G401.6 (cell line): ENCODE data around the gene PPP1R3G.
"Not testable (repeated sequence)": the region's sequence is repeated elsewhere in the genome, so short reads cannot be mapped to it uniquely, and the experiment has no call there.

Experiments used
- FAIRE-seq: peaks from 2 replicates; lab custom pipeline; 2012; peaks lifted over from hg19 to GRCh38; lab: Jason Lieb, UNC

Gene PPP1R3G

DNA sequence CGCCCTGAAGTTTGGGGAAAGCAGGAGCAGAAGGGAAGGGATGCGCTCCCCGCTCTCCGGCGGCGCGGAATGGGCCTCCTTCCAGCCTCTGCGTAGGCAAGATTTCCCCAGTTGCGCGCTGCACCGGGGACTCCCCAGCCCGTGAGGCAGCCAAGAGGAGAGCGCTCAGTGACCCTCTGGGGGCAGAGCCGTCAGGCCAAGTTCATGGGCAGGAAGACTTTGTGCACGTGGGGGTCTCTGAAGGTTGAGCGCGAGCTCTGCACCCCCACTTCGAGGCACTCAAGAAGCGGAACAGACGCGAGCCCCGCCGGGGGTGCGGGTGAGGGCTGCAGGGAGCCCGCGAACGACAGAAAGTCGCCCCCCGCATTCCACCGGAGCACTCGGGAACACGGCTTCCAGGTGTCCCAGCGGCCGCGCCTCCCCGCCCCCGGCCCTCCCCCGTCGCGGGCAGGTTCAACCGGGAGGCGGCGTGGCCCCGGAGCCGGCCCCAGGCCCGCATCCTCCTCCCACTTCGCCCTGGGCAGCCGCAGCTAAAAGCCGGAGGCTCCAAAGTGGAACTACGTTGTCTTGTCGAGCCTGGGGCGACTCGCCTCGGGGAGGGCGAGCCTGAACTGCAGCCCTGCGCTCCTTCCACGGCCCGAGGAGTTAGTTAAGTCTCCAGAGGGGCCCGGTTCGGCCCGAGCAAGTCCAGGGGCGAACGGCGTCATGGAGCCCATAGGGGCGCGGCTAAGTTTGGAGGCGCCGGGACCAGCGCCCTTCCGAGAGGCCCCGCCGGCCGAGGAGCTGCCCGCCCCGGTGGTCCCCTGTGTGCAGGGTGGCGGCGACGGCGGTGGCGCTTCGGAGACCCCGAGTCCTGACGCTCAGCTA is at the start of gene PPP1R3G:
TSS of gene PPP1R3G (plus strand) at position 561 of the 867 bp plus-strand sequence. CDS start at position 706, 145 bp downstream.
- no peak for FAIRE-seq

DNA sequence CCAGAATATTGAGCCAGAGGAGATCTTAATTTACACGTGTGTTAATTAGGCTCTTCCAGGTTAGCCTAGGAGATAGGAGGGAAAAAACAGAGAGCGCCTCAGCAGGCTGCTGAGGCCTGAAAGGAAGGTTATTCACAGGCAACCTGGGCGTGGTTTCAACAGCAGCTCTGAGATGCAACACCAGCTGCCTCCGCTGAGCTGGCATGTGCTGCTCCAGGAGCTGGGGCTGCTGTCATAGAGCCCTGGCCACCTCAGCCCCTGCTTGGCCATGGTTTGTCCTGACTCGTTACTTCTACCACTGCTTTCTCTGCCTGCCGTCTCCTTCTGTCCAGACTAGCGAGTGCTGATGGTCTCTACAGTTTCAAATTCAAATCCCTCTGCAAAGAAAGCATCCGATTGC is 48.9 kb upstream of the PPP1R3G start:
- FAIRE-seq, result no peak

DNA sequence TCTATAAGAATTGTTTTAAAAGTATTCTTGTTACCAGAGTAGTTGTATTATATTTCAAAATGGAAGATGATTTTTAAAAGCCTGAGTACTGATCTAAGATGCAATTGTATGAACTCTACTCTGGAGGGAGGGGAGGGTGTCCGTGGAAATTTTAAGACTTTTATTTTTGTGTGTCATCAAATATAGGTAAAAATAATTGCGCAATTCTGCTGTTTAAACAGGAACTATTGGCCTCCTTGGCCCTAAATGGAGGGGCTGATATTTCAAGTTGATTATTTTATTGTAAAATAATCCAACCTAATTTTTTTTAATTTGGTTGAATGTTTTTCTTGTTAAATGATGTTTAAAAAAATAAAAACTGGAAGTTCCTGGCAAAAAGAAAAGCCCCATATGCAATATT is 43.2 kb upstream of the PPP1R3G start:
- no peak for FAIRE-seq

DNA sequence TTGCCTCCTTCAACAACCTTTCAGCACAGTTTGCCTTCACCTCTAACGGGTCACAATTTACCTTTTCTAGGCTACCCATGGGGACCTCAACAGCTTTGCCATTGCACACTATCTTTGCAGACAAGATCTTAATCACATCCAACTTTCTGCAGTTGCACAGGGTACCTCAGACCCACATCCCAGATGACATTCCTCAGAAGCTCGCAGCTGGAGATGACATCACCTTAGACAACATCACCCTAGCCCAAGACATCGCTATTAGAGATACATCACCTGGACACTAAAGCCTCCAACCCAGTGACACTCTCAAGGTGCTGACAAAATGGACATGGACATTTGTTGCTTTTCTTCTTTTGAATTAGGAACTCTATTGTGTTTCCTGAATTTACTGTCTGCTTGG is 42.7 kb upstream of the PPP1R3G start:
- FAIRE-seq, result no peak

DNA sequence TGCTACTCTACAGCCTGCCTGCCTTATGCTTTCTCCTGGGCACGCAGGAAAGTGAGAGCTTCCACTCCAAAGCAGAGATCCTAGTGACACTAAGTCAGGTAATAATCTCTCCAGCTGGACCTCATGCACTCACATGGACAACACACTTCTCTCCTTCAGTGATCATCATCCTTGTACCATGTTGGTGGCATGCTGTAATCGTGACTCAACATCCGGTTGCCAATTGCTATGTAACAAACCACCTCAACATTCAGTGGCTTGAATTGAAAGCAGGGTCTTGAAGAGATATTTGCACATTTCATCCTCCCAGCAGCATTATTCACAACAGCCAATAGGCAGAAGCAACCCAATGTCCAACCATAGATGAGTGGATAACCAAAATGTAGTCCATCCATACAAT is 40.3 kb upstream of the PPP1R3G start:
- FAIRE-seq, result no peak

DNA sequence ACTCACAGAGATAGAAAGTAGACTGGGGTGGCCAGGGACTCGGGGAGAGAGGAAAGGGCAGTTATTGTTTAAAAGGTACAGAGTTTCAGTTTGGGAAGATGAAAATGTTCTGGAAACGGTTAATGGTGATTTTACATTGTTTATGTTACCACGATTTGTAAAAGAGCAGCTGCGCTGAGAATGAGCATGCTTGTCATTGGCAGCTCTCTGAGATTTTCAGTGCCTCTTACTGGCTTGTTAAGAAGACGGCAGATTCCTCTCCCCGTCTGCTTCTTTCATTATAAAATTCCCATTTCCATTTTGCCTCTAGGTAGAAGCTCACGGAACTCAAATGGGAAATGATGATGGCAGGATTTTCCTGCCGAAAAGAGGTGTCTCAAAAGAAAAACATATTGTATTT is 39.7 kb upstream of the PPP1R3G start:
- no peak for FAIRE-seq

DNA sequence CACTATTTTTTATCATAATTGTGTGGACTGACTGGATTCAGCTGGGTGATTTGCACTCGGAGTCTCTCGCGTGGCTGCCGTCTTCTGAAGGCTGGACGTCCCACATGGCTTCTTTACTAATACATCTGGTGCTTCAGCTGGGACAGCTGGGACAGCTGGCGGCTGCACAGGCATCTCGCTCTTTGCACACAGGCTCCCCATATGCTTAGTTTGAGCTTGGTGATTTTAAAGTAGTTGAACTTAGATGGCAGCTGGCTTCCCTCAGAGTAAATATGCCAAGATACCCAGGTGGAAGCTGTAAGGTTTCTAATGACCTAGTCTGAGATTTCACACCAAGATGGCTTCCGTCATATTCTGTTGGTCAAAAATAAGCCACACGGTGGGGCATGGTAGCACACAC is 38.7 kb upstream of the PPP1R3G start:
- no peak for FAIRE-seq

DNA sequence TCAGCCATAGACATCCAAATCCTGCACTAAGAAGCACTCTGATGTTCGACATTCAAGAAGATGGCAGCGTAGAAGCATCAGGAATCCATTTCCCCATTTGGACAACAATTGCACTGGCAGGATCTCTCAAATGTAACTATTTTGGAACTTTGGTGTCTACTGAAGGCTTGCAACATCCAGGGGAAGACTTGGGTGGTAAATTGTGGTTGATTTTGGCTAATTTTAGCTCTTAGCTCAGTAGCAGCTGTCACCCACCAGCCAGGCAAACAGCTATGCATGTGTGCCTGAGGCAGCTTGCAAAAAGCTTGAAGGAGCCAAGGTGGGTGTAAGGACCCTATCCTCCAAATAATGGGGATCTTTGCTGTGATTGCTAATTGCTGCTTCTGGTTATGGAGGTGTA is 35.1 kb upstream of the PPP1R3G start:
- no peak for FAIRE-seq

DNA sequence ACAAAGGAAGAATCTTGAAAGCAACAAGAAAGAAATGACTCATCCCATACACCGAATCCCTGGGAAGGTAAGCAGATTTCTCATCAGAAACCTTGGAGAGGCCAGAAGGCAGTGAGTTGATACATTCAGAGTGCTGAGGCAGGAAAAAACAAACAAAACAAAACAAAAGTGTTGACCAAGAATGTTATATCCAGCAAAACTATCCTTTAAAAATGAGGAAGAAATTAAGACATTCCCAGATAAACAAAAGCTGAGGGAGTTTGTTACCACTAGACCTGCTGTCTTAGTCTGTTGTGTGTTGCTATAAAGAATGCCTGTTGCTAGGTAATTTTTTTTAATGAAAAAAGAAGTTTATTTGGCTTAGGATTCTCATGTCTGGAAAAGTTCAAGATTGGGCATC is 33.7 kb upstream of the PPP1R3G start:
- FAIRE-seq, result no peak

DNA sequence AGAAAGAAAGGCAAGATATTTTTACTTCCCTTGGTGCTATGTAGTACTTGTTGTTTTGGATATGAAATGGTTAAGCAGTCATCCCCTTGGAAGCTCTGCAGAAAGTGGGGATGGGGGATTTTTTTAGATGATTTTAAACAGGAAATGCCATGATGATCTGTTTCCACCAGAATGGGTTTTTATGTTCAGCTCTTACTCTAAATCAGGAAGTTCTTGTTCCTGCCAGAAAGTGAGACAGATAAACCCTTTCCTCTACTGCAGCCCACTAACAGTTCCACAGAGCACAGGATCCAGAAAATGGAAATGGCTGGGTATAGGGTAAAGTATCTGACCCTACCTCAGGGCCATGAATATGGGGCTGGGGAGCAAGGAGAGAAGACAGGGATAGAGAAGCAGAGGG is 32.1 kb upstream of the PPP1R3G start:
- no peak for FAIRE-seq

DNA sequence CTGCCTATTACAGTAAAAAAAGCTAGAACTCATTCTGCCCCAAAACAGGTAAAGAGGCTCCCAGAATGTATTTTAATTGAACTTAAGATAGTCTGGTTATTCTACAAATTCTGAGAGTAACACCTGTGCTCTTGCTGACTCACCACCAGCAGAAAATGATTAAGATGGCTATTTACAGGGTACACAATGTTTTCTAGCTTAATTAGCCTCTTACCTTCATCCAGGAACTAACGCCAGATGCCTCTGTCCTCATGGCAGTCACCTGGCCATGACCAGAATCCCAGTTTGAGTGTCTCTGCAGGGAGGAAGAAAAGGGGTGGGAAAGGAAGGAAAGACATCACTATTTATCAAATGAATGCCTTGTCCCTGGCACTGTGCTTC is 31.3 kb upstream of the PPP1R3G start:
- FAIRE-seq, result no peak

DNA sequence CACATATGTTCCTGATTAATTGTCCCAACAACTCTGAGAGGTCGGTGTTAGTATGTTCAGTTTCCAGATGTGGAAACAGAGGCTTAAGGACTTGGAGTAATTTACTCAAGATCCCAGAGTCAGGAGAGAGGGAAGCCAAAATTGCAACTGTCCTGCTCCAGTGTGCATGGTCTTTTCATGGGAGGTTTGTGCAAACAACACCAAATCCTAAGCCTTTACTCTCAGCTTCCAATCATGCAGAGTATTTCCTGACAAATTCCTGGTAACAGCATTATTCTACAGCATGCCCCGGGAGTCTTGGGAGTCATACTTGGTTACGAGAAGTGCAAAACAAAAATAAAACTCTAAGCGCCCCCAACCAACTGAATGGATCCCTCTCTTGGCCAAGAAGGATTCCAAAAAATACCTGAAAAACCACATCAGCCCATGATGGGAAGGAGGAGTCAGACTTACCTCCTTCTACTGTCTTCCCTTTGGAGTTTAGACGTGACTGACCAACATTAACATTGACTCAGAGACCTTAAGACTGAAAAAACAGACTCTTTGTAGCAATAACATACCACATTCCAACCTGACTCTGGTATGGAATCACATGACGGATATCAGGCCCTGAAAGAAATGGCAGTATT is 30.8 kb upstream of the PPP1R3G start:
- no peak for FAIRE-seq

DNA sequence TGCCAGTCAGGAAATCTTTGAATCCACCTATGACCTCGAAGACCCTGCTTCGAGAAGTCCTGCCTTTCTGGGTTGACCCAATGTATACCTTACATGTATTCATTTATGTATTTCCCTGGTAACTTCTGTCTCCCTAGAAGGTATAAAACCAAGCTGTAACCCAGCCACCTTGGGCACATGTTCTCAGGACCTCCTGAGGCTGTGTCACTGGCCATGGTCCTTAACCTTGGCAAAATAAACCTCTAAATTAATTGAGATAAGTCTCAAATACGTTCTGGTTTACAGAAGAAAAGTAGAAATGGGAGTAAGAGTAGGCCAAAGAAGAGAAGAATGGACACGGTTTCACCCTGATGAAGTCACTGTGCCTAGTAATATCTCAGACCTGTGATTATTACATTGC is 30.0 kb upstream of the PPP1R3G start:
- no peak for FAIRE-seq

DNA sequence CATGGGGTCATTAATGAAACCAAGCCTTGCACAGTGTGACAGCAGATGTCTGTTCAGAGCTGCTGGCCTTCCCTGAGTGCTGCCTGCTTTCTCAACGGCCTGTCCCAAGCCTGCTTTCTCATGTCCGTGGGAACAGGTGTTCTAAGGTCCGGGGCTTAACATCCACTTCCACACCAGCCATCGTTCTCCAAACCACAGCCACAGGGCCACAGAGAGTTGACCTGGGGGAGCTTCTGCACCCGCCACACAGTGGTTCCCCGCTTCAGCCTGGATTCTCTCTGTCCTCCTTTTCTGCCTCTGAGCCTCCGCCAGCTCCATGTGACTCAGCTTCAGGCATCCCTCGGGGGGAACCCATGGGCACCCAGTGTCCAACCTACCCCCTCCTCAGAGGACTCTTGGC is 26.9 kb upstream of the PPP1R3G start:
- no peak for FAIRE-seq

DNA sequence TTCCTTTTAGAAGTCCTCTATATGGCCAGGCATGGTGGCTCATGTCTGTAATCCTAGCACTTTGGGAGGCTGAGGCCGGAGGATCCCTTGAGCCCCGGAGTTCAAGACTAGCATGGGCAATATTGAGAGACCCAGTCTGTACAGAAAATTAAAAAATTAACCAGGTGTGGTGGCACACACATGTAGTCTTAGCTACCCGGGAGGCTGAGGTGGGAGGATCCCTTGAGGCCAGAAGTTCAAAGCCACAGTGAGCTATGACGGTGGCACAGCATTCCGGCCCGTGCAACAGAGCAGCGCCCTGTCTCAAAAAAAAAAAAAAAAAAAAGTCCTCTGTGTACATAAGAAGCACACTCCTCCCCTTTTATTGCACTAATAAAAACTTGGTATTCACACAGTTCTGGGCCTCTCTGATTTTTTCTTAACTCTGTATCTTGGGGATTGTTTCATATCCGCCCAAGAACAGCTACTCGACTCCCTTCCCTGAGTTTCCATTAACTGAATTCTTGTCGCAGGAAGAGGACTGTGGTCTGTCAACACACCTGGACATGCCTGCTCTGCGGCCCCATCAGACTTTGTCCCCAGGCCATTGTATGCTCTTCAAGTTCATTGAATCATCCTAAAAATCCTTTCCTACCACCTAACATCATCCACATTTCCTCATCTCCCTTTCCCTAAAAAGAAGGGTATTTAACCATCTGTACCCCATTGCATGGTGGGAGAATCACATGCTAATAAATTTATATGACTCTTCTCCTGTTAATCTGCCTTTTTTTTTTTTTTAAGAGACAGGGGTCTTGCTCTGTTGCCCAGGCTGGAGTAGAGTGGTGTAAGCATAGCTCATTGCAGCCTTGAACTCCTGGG is 25.9 kb upstream of the PPP1R3G start:
- no peak for FAIRE-seq

DNA sequence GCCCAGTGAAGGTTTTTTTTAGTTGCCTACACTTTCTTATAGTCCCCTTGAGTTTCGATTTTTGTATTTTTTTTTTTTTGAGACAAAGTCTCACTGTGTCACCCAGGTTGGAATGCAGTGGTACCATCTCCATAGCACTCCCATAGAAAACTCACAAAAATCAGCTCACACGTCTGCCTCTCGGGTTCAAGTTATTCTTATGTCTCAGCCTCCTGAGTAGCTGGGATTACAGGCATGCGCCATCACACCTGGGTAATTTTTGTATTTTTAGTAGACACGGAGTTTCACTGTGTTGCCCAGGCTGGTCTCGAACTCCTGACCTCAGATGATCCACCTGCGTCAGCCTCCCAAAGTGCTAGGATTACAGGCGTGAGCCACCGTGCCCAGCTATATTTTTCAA is 24.7 kb upstream of the PPP1R3G start:
- FAIRE-seq, result not testable (repeated sequence)

DNA sequence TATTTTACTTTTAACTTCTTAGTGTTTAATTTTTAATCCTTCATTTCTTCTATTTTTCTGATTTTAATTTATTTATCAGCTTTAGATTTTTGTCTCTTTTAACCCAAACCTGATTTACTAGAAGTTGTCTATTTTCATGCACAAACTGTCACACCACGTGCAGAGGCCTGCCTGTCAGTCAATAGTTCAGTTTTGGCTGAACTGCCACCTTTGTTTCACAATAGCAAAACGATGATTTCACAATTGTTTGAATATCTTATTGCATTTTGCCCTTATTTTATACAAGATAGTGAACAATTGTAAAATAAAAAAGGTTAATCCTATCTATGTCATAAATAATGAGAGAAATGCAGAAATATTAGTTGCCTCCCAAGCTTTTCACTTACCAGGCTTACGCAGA is 24.0 kb upstream of the PPP1R3G start:
- FAIRE-seq, result no peak

DNA sequence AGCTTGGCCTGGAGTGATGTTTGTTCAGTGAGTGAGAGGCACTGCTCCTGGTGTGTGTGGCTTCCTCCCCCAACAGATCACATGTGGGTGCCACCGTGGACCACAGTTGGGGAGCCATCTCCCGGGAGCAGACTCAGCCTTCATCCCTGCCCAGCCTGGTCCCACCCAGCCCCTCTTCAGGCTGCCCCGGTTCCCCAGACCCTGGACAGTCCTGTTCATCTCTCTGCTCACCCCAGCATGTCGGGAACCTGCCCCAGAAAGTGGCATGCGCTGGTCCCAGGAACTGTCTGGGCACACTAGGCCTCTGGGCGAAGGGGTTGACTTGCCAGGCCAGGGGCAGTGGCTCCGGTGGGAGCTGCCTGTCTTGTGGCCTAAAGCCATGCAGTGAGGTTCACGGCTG is 21.5 kb upstream of the PPP1R3G start:
- no peak for FAIRE-seq

DNA sequence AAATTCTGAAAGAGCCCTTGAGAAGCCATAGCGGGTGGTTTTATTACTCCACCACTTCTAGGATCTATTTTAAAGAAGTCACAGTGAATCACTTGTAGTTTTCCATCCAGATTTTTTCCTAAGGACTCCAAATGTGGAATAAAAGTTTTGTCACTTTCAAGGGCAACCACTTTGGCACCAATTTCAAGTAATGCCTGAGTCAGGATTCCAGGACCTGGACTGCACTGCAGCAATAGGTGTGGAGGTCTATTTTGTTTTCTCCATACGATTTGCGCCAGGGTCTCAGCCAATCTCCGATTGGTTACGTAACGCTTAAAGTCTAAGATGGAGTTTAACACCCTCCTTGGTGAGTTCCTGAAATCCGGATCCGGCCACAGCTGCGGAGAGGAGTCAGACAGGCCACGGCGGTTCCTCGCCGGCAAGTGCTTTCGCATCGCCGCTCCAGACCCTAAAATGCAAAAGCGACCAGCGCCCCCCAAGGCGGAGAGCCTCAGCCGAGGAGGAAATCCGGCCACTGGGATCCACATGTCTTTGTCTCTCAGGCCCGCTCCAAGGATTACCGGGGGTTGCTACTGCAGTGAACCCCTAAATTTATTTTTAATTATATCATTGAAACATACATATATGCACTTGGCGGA is 18.6 kb upstream of the PPP1R3G start:
- FAIRE-seq, result no peak

DNA sequence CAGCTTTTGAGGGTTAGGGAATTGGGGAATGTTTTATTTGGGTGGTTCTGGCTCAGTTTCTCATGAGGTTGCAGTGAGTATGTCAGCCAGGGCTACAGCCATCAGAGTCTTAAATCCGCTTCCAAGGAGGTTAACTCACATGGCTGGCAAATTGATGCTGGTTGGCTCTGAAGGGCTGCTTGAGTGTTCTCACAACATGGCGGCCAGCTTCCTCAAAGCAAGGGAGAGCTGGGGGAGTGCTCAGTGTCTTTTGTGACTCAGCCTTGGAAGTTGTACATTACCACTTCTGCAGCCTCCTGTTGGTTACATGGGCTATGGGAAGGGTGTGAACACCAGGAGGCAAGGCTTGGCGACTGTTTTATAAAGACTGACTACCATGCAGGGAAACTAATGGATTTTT is 17.8 kb upstream of the PPP1R3G start:
- no peak for FAIRE-seq

DNA sequence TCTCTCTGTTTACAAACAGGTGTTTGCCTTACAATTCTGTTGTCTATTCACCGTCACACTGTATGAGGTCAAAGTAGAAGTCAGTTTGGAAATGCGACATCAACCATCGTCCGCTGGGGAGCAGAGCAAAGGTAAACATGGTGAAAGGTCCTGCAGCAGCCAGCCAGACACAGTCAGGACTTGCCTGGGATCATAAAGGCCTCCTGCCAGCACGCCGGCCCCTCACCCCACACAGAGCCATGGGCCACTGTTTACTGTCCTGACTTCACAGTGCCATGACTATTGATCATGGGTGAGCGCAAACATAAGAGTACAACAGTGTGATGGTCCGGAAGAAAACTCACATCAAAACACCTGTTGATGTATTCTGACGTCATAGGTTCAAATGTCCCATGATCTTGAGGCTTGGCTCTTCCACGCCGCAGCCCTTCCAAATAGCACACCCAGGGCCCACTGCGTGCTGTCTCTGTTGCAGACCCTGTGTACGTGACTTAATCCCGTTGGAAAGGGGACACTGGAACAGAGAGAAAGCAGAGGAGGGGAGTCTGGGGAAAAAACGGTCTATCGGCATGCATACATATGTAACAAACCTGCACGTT is 16.9 kb upstream of the PPP1R3G start:
- FAIRE-seq, result no peak

DNA sequence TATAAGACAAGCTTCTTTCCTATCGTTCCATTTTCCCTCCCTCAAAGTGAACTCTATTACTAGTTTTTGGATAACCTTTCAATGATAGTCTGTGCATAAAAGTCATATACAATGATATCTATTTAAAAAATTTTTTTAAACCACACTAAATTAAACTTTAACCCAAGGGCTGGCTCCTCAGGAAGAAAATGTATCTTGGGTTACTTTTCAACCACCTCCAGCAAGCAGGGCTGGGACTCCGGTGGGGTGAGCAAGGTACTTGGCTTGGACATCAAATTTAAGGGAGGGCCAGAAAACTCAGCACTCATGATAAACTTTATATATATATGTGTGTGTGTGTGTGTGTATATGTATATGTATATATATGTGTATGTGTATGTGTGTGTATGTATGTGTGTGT is 13.9 kb upstream of the PPP1R3G start:
- FAIRE-seq, result no peak
